ENCODE data around the gene FSTL5.

DNA sequence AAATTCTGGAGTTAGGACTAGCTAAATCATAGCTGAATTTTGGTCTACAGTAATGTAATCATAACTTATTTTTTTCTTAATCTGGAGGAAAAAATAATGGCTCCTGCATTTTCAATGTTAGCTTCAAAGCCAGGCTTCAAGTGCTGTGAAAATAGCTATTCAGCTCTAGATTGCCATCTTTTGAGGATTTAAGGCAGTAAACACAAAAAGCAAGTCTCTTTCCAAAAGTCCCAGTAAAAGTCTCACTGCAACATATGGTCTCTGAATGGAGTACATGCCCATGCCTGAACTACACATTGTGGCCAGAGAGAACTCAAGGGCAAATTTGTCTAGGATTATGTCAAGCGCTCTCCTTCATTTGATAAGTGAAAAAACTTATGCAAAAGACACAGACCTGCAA is 720.9 kb downstream of the FSTL5 start:
- TF ChIP-seq, protein P1, sequence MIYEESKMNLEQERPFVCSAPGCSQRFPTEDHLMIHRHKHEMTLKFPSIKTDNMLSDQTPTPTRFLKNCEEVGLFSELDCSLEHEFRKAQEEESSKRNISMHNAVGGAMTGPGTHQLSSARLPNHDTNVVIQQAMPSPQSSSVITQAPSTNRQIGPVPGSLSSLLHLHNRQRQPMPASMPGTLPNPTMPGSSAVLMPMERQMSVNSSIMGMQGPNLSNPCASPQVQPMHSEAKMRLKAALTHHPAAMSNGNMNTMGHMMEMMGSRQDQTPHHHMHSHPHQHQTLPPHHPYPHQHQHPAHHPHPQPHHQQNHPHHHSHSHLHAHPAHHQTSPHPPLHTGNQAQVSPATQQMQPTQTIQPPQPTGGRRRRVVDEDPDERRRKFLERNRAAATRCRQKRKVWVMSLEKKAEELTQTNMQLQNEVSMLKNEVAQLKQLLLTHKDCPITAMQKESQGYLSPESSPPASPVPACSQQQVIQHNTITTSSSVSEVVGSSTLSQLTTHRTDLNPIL (CRISPR knock-in tag; IDR thresholded peaks at IDR 0.05; ENCODE audit: low read depth), result no peak
- no peak for TF ChIP-seq TOX (CRISPR knock-in tag; IDR thresholded peaks at IDR 0.05; ENCODE audit: borderline replicate concordance)
- no peak for TF ChIP-seq ZNF8 (CRISPR knock-in tag; IDR thresholded peaks at IDR 0.05)
- no peak for TF ChIP-seq TSHZ2 (CRISPR knock-in tag; IDR thresholded peaks at IDR 0.05)
- TF ChIP-seq SNAI2 (CRISPR knock-in tag; IDR thresholded peaks at IDR 0.05), result no peak

Measured in SK-N-SH treated with all-trans-retinoic acid at 6 μM for 48 hours (cell line).